NCI-H1417 treated with DMSO at 0.1 percent for 48 hours (cell line): Measurements from ENCODE around the gene KRTAP10-2.
A peak's percentile ranks its signal among the peaks of the same experiment; 100 is the strongest.
"Not testable (repeated sequence)": the region's sequence is repeated elsewhere in the genome, so short reads cannot be mapped to it uniquely, and the experiment has no call there.

Experiments
- DNase-seq: peaks from one replicate; lab custom pipeline; 2025; lab: John Stamatoyannopoulos, UW

The KRTAP10-2 gene, protein sequence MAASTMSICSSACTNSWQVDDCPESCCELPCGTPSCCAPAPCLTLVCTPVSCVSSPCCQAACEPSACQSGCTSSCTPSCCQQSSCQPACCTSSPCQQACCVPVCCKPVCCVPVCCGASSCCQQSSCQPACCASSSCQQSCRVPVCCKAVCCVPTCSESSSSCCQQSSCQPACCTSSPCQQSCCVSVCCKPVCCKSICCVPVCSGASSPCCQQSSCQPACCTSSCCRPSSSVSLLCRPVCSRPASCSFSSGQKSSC

GRCh38 chr21:44551340-44551961, at the start of gene KRTAP10-2:
KRTAP10-2 (minus strand) TSS chr21:44551505; CDS start chr21:44551458, 47 bp downstream.
- DNase-seq: no peak

GRCh38 chr21:44601091-44601490, 49.8 kb upstream of the KRTAP10-2 start:
- not testable (repeated sequence) for DNase-seq

DNA sequence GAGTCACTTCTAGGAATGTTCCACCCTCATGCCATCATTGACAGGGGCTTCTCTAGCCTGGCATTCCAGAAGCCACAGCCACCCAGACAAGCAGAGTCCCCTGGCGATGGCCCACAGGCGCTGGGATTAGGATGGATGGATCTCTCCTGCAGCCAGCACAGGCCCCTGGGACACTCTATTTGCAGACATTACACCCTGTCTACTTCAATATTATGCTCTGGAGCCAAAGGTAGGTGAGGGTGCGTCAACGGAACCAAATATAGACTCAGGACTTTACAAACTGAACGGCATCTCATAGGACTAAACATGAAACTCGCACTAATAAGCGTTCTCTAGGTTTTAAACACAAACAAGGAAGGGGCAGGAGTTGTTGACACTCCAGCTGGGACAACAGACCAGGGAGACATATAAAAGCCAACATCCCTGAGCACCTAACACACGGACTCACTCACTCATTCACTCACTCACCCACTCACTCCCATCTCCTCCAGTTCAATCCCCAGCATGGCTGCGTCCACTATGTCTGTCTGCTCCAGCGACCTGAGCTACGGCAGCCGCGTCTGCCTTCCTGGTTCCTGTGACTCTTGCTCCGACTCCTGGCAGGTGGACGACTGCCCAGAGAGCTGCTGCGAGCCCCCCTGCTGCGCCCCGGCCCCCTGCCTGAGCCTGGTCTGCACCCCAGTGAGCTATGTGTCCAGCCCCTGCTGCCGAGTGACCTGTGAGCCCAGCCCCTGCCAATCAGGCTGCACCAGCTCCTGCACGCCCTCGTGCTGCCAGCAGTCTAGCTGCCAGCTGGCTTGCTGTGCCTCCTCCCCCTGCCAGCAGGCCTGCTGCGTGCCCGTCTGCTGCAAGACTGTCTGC, 49.0 kb upstream of the KRTAP10-2 start, which contains the start of gene KRTAP10-7:
TSS of gene KRTAP10-7 (plus strand) at position 480 of the 861 bp plus-strand sequence. CDS start at position 505, 25 bp downstream.
- not testable (repeated sequence) for DNase-seq

DNA sequence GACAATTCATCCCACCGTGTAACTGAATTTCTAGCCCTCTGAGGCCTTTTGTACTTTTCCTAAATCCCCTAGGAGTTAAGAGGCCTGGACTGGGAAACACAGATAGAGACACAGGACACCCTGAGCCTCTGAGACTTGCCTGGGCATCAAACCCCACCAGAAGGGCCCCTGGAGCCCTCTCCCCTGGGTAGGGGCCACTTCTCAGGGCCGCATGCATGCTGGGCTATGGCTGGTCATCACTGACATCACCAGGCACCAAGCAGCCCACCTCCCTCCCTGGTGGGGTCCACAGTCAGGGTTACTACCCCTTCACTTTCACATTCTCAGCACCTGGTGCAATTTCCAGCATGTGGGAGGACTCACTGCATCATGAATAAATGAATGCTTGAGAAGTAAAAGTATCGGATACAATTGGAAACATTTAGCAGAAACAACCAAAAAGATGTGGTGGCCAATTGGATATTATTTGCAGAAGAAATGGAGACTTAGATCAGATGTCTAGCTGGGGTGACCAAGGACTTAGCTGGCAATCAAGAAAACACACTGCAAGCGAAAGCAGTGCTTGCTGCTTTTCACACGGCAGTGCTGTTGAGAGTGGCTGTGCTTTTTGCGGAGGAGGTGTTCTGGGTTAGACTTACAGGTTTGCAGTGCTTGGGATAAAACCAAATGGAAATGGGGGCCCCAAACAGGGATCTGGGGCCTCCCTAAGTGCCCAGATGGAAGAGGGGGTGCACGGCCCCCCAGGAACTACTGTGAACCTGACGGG, 48.1 kb upstream of the KRTAP10-2 start:
- no peak for DNase-seq

GRCh38 chr21:44598061-44598460, 46.8 kb upstream of the KRTAP10-2 start:
- no peak for DNase-seq

- DNase-seq: no peak
Measured at GRCh38 chr21:44596068-44596725, 44.9 kb upstream of the KRTAP10-2 start.

GRCh38 chr21:44595524-44595923, 44.2 kb upstream of the KRTAP10-2 start:
- DNase-seq: no peak

- DNase-seq: no peak
Measured at GRCh38 chr21:44594406-44594916, 43.2 kb upstream of the KRTAP10-2 start.

- DNase-seq: no peak
Measured at GRCh38 chr21:44593598-44594405, 42.5 kb upstream of the KRTAP10-2 start.

DNA sequence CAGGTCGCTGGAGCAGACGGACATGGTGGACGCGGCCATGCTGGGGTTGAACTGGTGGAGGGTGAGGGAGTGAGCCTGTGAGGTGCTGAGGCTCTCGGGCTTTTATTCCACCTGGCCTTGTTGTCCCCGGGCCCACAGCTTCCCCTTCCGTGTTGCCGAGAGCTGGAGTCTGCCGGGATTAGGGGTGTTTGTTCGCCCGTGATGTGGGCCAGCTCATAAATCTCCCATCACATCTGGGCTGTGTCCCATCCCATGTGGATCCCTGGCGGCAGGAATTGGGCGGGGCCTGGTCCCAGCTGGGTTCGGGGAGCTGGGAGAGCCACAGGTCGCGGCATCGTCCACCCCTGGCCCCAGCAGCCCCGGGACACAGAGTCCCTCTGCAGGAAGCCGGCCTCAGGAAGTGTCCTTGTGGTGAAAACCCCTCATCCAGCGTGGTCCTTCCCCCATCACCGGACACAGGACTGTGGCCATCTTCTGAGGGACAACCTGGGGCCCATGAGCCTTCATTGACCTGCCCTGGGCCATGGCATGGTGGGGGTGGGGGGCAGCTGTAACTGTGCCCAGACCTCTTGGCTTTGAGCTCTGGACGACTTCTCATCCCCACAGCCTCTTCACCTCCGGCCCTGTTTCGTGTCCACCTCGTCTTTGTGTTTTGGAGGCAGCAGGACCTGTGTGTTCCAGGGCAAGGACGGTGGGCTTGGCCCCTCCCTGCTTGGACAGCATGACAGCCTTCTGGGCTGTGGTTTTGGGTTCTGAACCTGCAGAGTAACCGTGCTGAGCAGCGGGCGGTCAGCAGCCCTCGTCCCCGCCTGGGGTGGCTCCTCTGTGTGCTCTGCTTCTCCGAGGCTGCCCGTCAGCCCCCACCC, 41.4 kb upstream of the KRTAP10-2 start, which contains the start of gene KRTAP10-6:
TSS of gene KRTAP10-6 (minus strand) at position 60 of the 866 bp plus-strand sequence. CDS start at position 39, 21 bp downstream.
- no peak for DNase-seq

- DNase-seq: not testable (repeated sequence)
Measured at GRCh38 chr21:44591801-44592130, 40.5 kb upstream of the KRTAP10-2 start.

GRCh38 chr21:44590897-44591800, 39.8 kb upstream of the KRTAP10-2 start:
- DNase-seq: not testable (repeated sequence)

DNA sequence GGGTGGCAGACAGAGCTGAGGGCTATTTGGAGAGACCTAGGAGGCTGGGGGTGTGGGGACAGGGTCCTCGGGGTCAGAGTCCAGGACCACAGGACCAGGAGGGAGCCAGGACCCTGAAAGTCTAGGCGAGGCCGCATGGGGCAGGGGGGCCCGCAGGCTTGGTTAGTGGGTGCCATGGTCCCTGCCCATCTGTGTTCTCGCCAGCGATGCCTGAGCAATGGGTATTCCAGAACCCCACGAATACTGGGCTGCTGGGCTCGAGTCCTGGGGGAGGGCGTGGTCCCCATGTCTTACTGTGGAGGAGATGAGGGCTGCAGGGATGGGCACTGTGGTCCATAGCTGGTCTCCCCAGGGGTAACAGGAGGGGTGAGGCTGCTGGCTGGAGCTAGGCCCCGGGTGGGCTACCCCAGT, 39.0 kb upstream of the KRTAP10-2 start:
- no peak for DNase-seq

DNA sequence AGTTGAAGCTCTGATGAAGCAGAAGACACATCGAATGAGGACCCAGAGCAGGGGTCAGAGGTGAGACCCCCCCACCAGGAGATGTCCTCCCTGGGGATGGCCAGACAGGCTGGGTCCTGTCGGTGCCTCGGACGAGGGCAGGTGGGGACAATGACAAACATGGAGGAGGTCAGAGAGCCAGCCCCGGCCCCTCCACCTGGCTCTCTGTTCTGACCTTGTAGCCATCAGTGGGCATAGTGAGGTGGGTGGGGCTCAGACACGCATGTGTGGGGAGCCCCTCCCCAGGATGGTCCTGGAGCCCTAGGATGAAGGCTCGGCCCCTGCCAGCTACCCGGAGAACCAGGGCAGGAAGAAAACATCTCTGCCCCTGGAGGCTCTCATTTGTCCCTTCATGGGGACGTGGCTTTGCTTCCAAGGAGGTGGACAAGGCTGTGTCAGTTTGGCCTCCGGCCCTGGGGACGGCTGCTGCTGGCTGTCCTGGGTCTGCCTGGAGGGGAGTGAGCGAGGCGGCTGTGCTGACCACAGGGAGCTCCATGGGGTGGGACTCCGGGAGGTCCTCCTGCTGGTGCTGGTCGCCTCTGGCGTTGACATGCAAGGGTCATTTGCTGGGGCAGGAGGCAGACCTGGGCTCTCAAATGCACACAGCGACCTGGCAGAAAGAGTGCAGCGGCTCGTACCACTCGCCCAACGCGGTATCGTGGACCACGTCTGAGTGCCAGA, 38.4 kb upstream of the KRTAP10-2 start:
- no peak for DNase-seq

DNA sequence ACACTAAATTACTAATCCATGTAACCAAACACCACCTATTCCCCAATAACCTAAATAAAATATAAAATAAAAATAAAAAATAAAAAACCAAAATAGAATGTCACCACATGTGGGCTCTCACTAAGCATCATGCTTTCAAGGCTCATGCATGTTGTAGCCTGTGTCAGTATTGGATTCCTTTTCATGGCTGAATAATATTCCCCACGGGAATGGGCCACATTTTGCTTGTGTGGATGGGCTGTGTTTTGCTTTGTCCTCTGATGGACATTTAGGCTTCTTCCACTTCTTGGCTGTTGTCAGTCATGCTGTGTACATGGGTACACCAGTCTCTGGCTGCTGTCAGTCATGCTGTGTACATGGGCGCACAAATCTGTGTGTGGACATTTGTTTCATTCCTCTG, 37.8 kb upstream of the KRTAP10-2 start:
- DNase-seq: no peak

DNA sequence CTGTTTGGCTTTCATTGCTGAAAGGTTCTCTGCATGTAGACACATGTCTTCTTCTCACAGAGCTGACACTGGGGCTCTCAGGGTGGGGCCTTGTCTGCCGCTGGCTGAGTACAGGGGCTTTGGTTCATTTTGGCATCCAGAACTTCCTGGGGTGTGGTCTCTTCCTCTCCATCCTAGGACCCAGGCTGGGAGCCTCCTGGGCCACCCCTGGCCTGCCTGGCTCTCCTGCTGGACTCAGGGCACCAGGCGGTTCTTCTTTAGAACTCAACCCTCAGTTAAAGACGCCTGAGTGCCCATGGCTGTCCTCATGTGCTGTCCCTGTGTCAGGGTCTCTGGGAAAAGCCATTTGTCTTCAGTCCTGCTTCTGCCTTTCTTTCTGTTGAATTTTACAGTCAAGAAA, 34.6 kb upstream of the KRTAP10-2 start:
- no peak for DNase-seq

DNA sequence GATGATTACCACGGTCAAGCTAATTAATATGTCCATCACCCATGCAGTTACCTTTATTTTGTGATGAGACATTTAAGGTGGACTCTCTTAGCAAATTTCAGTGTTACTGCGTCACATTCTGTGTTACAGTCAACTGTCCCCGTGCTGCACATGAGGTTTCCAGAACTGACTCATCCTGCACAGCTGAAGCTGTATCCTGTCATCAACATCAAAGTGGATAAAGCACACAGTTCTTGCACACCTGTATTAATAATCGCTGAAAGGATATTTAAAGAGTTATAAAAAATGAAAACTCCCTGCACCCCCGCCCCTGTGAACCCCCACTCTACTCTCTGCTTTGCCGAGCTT, 32.5 kb upstream of the KRTAP10-2 start:
- peak; percentile 80 for DNase-seq
